NCI-H1417 treated with DMSO at 0.1 percent for 48 hours (cell line): ENCODE results near the gene C2CD2.

Source experiments
- DNase-seq: peaks from one replicate; lab custom pipeline; 2025; lab: John Stamatoyannopoulos, UW

Gene C2CD2

DNA sequence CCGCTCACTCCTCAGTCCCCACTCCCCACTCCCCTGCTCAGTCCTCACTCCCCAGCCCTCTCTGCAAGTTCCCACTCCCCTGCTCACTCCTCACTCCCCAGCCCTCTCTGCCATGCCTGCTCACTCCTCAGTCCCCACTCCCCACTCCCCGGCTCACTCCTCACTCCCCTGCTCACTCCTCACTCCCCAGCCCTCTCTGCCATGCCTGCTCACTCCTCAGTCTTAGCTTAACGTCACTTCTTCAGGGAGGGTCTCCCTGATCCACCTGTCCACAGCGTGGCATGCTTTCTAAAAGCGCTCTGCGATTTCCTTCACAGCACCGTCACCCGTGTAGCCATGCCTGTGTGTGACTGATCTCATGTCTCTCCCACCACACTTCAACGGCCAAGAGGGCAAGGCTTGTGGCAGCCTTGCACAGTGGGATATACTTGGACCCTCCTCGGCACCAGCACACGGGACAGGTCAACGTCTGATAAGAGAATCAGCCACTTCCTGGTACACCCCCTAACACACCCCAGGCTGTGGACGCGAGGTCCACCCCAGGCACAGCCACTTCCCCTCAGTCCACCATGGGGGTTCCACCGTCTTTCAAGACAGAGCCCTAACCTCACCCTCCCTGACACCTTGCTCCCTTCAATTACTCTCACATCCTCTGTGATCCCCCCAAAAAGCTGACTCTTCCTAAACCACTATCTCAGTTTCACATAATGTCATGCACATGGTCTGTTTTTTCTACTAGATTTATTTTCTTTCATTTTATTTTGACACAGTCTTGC is 88.6 kb downstream of the C2CD2 start:
- DNase-seq, result no peak

DNA sequence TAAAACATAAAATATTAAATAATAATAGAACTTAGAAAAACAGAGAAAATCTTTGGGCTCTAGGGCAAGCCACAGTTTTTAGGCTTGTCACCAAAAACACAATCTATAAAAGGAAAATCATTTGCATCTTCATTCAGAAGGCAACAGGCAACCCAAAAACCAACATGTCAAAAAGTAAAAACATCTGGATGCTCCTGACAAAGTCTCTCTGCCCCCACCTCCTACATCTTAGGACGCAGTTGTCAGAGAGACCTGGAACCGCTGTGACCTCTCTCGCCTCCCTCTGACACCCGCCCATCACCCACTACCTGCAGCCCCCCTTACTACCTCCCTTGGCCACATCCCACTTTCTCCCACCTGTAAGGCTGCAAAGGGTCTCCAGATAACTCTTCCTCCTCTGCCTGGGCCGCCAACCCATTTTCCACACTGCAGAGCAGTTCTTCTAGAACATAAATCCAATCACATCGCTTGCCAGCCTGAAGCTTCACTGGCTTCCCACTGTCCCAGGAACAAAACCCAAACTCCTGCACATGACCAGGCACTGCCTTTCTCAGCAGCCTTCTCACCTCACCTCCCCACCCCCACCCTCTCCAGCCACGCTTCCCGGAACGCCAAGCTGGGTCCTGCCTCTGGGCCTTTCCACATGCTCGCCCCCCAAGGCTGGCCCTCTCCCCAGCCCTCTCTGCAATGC is 89.4 kb downstream of the C2CD2 start:
- no peak for DNase-seq

DNA sequence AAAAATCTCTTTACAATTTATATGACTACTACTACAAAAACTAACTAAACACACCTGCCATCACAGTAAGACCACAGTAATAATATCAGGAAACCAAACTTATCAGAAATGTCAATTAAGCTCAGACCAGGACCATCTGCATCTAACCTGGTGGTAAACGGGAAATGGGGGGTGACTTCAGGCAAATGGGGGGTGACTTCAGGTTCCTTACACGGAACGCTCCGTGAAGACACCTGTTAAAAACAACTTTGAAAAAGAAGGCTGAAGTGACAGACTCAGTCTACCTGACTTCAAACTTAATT is 90.4 kb downstream of the C2CD2 start:
- DNase-seq, result no peak

DNA sequence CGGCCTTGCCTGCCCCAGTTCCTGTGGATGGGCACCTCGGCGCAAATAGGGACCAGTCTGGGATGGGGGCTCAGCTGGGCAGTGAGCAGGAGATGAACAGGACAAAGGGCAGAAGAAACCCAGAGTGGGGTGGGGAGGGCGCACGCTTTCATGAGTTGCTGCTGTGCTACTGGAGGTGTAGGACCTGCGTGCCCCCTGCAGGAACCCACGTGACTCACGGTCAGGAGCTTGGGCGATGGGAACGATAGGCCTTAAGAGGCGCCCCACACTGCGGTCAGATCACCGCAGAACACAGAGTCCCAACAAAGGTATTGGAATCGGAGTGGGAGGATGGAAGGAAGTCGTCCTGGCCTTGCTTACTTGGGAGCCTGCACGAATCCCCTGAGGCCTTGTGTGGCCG is 91.8 kb downstream of the C2CD2 start:
- no peak for DNase-seq

DNA sequence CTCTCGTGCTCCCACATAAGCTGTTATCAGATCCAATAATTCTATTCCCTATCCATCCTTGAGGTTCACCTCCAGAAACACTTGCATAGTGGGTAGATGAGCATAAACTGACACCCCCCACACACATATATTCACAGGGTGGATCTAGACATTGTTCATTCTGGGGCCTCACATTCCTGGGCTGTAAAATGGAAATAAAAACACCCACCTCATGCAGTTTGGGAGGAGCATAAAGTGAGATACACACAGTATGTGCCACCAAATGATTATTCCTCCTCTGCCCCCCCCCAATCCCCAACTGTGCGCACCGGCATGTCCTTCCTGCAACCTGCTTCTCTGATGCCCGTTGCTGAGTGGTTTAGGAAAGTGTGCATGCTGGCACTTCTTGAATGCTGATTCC is 92.6 kb downstream of the C2CD2 start:
- no peak for DNase-seq

DNA sequence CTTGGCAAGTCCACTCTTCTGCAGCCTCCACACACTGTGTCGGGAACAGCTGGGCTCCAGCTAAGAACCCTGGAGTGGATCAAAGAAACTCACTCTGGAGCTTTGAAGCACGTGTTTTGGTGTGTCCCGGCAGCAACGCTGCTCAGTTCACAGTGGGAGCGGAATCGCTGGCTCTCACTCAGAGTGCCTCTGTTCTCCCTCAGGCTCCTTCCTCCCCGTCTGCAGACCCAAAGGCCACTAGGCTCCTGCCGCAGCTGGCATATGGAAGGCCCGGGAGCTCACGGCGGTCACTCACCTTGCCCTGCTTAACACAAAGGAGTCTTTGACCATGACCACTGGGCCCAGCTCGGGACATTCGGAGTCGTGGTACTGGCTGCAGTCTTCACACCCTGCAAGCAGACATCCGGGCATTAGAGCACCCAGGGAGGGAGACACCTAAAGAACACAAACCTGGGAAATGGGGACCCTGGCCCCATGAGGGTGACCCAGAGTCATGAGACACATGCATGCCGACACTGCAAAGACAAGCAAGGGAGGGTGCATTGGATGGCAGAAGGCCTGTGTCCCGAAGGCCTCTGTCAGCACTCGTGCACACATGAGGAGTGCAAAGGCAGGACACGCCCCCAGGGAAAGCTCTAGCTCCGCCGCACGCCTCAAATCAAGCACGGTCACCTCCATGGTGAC is 94.4 kb downstream of the C2CD2 start:
- DNase-seq, result no peak

DNA sequence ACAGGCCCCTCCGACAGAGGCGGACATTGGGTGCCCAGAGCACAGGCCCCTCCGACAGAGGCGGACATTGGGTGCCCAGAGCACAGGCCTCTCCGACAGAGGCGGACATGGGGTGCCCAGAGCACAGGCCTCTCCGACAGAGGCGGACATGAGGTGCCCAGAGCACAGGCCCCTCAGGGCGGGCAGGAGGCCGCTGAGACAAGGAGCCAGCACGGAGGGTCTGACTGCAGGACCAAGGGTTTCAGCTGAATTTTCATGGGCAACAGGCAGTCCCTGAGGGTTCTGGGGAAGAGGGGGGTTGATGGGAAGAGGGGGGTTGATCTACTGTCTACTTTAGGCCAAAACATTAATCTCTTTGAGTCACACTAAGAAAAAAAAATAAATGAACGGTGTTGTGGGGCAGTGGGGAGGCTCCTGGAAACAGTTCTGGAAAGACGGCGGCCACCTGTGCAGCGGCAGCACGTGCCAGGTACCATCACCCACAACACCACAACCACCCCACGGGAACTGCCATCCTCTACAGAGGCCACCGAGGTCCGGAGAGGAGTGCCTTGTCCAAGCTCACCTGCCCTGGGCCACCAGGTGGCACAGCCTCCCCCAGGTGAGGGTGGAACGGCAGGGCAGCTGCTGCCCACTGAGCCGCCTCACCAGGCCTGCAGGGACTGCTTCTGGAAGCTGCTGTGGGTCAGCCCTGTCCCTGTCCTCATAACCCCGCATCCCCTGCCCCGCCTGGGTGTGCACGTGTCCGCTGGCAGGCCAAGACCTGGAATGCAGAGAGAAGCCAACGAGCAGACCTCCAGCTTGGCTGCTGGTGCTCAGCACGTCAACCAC is 95.1 kb downstream of the C2CD2 start:
- DNase-seq, result no peak

DNA sequence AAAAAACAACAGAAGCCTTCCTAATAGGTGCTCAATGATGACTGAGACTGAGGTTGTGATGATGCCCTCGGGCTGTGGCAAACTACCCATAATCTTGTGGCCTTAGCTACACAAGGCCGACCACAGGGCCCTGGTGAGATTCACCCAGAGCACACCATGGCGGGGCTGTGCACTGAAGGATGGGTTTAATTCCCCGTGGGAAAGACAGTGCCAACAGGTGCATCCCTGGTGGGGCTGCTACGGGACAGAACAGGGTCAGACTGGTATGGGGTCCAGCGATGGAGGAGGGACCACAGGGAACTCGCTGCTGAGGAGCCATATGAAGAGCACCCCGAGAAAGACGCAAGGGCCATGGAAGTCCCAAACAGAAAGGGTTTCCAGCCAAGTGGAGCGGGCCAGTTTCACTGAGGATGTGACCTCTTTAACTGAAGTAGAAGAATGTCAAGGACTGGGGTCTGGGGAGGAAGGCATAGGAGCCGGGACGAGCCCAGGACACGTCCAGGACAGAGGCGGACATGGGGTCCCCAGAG is 96.0 kb downstream of the C2CD2 start:
- no peak for DNase-seq

DNA sequence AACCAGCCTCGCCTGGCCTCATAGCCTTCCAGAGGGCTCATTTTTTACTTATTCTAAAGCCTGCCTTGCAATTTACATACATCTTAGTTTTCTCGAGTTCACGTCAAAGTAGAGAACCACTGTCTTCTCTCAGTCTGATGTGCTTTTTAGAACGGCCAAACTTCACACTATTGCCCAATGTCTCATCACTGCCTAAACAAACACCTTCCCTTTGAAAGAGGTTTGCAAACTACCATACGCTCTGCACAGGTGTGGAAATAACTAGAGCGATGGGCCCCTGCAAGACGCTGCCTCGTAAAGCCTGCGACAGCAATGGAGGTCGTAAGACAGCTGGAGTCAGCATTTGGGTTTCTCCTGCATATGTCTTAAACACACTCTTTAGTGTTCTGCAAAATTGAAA is 97.2 kb downstream of the C2CD2 start:
- DNase-seq, result no peak

DNA sequence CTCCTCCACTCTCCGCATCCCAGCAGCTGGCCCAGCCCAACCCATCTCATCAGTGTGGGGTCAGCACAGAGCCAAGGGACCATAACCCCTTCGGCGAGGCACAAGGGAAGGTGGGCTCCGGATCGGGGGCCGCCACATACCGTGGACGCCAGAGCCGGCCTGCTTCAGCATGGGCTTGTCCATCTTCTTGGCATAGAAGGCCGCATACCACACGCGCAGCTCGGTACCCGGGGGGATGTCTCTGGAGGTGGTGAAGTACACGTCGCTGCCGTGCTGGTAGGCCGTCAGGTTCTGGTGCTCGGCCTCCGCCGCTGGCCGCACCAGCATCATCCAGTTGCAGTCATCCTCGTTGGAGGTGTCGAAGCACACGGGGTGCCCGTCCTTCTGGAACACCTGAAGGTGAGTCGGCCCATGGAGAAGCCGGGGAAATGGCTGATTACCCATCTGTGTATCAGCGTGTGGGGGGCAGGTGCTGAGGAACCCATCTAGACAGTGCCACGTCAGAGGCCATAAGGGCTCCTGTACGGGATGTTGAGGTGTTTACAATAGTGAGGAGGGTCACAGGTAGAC is 99.3 kb downstream of the C2CD2 start:
- DNase-seq, result no peak

DNA sequence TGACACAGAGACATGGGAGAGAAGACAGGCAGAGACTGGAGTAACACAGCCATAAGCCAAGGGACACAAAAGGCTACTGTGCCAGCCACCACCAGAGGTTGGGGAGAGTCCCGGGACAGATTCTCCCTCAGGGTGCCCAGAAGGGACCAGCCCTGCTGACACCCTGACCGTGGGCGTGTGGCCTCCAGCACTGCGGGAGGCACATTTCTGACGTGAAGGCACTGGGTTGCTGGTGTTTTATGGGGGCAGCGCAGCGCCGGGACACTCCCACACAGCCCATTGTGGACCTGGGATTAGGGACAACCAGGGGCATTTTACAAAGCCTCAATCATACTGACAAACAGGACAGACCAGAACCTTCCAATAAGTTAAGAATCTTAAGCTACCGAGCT is 100.9 kb downstream of the C2CD2 start:
- no peak for DNase-seq

DNA sequence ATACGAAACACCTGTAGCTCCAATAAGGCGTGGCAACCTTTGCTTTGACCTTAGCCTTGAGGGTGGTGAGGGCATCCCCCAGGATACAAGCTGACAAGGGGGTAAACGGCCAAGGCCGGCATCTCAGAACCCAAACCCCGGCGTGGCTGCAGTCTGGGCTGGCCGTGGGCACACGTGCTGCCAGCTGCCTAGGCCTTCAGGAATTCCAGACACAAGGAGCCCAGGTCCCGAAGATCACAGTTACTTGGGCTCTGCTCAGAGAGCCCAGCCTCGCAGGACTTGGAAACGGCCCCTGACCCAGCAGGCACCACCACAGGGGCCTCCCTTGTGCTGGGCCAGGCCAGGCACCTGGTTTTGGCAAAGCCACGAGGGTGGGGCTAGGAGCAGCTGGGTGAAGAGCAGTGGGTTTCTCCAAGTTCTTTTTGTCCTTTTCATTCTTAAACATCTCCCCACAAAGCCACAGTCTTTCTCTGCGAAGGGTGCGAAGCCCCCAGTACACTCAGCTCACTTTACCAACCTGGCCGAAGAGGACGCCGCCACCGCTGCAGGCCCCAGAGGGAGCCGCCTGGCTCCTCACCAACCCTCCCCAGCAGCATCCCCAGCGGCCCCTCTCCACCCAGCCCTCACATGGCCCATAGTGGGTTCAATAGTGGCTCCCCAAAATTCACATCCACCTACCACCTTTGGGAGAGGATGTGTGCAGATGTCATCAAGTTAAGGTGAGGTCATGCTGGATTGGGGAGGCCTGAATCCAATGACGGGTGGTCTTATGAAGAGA is 101.5 kb downstream of the C2CD2 start:
- DNase-seq, result no peak

DNA sequence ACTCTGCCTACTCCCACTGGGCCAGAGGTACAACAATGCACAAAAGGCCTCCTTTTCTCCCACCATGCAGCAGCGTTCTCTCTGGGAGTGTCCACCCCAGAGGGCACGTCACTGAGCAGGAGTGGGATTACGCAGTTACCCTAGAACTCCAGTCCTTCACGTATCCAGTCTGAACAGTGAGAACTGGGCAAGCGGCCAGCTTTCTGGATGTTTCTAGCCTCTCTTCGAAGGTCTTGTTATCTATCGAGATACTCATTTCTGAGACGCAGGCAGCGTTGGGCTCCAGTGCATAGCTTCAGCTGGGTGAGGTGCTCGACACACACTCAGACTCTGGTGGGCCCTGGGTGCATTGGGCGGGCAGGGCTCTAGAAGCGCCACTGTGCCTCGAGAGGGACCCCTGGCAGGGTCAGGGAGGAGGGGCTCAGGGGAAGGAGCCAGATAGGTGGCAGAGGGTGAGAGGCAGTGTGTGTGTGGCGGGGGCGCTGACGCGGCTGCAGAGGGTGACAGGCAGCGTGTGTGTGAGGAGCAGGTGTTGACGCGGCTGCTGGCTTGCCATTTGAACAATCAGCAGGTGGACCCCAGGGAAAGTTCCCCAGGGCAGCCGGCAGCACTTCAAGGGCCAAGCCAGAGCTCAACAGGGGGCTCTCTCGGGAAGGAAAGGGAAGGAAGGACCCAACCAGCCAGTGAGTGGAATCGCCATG is 102.6 kb downstream of the C2CD2 start:
- peak; percentile 25 for DNase-seq

DNA sequence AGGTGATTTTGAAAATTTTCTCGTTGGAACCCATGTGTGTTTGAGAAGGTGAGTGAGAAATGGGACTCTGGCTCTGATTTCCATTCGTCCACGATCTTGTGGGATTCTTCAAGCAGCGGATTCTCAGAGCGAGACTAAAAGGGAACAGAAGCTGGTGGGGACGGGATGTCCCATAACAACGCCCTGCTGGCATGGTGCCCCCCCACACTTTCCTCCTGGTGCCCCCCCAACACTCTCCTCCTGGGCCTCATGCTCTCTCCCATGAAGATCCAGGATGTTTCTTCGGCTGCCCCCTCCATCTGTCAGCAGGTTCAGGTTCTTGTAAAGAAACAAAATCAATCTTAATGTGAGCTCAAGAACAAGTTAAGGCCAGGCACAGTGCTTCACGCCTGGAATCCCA is 103.7 kb downstream of the C2CD2 start:
- no peak for DNase-seq

DNA sequence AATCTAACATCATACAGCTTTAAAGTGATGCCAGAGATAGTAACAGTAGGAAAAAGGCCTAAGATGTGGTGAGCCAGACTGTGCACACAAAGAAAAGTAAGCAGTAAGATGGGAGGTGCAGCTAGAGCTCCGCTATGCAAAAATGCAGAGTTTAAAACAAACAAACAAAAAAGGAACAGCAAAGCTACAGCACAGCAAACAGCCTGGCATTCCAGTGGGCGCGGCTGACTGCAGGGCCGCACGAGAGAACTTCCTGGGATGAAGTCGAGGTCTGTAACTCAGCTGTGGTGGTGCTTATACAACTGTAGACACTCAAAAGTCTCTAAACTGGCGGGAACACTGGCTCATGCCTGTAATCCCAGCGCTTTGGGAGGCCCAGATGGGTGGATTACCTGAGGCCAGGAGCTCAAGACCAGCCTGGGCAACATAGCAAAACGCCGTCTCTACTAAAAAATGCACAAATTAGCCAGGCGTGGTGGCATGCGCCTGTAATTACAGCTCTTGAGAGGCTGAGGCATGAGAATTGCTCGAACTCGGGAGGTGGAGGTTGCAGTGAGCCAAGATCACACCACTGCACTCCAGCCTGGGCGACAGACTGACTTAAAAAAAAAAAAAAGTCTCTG is 104.7 kb downstream of the C2CD2 start:
- no peak for DNase-seq

DNA sequence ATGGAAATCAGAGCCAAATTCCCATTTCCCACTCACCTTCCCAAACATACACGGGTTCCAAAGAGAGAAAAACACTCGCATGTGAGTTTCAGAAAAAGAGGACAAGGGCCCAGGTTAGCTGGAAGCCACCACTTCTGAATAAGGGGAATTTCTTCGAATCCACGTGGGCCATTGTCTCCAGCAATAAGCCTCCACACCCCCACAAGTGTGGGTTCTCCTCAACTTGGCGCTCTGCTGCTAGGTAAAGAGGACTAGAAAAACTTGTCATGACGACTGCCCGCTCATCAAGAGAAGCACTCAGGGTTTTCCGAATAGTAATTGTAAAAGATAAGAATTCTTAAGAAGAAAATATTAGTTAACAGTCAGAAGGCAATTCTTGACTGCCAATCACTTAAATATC is 105.3 kb downstream of the C2CD2 start:
- no peak for DNase-seq

DNA sequence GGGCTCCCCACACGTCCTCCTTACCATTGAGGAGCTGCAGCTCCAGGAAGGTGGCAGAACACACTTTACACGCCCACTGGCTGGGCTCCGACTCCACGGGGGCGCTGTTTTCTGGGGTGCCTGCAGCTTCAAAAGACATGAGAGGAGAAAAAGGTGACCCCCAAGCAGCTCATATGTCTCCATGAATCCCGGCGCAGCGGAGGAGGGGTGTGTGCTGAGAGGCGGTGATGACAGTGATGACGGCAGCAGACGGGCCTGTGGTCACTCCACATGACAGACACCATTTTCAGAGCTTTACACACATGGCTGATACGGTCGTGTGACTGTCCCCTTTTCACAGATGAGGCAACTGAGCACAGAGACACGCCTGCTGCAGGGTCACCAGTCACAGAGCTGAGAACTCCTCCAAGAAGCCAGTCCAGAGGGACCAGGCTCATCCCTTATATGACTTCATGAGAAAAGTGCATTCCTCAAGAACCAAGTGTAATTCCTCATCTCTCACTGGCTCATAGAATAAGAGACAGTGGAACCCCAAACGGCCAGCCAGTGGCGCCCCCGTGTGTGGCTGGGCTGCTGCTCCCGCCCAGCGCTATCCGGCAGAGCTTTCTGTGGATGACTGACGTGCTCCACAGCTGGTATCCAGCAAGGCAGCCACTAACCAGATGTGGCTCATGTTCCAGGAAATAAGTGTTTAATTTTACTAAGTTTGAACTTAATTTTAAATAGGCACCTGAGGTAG is 106.6 kb downstream of the C2CD2 start:
- DNase-seq, result no peak

DNA sequence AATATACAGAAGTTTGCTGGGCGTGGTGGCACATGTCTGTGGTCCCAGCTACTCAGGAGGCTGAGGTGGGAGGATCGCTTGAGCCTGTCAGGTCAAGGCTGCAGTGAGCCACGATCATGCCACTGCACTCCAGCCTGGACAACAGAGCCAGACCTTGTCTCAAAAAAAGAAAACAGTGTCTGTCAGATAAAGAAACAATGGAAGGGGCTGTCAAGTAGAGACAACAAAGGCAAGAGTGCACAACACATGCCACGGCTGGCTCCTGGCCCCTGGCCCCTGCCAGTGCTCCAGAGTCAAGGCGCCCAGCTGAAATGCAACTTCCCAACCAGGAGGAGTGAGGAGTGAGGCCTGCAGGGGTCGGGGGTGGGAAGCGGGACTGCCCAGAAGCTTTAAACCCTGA is 107.3 kb downstream of the C2CD2 start:
- DNase-seq, result no peak

DNA sequence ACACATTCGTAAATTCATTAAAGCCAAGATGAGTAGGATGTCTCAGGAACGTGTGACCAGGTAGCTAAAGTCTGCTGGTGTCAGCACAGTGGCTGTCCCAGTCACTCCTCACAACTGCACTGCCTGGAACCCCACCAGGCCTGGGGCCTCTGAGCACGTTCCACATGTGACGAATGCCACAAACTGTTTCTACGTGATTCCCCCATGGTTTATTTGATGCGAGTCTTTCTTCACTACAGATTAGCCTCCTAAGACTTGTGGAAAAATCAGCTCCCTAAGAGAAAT is 107.8 kb downstream of the C2CD2 start:
- no peak for DNase-seq
